GM18502 (cell line): ENCODE data around the gene ANO2.
"Not testable (repeated sequence)": the region's sequence is repeated elsewhere in the genome, so short reads cannot be mapped to it uniquely, and the experiment has no call there.

Experiments
- ATAC-seq: cut with Tn5 transposase; IDR thresholded peaks from one replicate; pipeline ENCODE4 v1.9.1; 2021; ENCODE audit warnings: mild to moderate bottlenecking; ENCODE audit not compliant: unreplicated experiment, poor library complexity

The ANO2 gene

DNA sequence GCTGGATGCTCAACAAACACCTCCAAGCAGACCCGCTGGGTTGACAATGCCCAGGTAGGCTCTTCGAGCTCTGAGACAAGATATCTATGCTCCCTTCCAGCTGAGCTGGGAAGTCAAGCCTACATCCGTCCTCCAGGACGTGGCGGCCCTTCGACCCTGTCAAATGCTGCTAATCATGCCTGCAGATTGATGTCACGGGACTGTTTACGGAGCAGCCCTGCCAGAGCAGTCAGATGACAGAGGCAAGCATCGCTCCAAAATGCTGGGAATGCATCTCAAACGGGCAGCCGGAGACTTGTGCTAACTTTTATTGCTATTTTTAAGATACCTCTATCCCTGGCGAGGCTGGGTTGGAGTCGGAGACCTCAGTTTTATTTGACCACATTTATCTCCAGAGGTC is 373.9 kb downstream of the ANO2 start:
- ATAC-seq = no peak

DNA sequence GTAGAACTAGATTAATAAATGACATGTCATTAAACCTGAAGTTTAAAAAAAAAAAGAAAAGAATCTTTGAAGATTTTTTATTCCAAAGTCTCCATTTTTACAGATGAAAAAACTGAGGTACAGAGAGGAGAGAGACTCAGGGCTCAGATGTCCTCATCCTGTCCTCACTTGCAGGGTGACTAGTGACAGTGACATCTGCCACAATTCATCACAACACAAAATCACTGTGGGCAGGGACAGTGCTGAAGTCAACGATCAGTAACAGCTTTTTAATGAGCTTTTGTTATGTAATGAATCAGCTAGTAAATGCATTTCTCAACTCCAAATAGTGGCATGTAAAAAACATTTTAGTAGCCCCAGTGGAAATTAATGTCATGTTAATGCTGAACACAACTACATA is 374.6 kb downstream of the ANO2 start:
- no peak for ATAC-seq

DNA sequence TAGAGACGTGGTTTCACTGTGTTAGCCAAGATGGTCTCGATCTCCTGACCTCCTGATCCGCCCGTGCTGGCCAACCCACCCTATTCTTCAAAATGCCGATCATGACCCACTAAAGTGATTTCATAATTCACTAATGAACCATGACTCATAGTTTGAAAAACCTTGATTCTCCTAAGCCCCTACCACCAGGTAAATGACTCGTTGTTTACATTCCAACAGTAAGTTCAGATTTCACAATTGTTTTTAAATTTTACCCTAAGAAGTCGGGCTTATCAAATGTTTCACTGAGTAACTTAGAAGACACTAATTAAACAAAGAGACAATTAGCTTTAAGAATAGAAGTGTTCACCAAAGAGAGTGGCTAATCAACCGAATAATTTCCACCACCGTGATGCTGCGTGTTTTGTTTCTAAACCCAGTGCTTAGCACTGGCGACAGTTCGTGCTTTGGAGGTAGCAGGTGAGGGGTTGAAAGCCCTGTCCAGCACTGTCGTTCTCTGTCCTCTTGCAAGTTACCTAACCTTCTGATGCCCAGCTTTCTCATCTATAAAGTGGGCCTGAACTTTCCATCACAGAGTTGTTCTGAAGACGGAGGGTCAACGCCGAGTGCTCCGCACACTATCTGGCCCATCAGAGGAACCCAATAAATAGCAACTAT is 376.6 kb downstream of the ANO2 start:
- no peak for ATAC-seq

DNA sequence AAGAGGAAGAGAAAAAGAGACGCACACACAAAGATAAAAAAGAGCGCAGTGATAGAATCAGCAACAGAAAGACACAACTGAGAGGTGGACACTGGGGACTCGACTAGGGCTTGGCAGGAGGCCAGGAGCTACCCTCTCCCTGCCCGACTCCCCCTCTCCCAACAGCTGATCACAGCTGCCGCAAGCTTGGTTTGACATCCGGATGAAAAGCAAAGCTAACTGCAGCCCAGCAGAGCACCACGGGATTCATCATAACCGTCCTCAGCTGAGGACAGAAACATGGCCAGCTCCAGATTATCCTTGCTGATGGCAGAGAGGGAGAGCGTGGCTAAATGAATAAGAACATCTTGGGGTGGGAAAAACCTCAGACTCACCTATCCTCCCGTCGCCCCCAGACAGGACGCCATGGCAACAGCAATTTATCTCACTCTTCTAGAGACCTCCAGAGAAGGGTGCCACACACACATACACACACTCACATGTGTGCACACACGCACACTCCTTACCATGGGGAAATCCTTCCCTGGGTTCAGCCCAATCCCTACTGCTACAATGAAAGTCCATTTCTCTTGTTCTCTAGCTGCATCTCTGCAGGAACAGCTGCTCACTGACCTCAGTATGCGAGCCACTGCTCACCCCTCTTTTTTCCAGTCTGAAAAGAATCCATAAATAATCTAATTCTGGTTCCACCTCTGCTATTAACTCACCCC is 377.9 kb downstream of the ANO2 start:
- ATAC-seq = no peak

DNA sequence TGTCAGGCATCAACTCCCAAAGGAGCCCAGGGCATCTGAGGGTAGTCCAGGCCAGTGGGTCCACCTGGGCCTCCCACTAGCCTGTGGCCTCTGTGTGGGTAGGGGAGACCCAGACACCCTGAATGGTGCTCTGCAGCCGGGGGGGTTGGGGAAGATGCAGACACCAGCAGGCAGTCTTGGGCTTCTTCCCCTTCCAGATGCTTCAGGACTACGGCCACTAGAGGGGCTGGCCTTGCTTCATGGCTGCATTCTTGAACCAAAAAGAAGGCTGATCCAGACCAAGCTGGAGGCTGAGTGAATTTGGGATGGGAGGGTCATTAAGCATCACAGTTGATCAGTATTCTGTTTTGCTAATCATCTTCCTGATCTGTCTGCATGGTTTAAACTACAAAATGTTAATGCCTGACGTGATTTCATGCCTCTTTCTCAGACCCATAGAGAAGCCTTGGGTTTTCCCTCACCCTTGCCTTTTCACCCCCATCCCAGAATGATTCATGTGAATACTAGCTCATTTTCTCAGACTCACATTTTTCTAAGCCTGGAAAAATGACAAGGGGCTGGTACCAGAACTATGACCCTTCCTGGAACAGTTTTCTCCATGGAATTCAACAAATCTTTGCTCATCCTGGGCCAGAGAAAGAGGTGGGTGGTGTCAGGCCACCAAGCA is 379.0 kb downstream of the ANO2 start:
- no peak for ATAC-seq

DNA sequence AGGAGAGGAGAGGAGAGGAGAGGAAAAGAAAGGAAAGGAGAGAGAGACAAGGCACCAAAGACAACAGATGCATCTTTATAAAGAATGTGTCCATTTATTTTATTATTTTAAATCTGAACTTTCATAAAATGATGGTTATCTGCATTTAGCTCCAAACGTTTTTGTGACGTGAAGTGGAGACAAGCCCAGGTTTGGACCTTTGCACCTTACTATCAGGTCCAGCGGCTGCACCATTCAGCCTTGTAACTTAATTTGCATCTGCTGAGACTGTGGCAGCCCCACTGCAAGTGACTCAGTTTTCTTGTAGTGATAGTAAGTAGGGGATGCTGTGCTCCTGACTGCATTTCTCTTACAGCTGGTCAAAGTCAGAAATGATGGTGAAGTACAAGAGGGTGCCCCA is 382.5 kb downstream of the ANO2 start:
- ATAC-seq = no peak

DNA sequence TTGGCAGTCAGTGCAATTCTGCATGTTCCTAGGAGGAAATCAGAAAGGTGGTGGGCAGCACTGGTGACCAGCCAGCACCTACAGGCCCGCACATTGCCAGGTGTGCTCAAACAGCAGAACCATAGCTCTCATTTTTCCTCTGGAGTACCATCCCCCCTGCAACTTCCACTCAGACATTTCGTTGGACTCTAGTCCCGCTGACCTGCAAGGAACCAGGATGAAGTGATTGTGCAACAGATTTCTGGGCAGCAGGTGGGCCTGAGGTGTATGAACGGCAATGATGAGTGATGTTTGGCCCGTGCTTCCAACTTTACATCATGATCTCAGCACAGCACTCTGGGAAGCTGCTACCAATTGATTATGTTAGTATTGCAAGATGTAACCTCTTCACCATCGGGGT is 383.2 kb downstream of the ANO2 start:
- no peak for ATAC-seq

DNA sequence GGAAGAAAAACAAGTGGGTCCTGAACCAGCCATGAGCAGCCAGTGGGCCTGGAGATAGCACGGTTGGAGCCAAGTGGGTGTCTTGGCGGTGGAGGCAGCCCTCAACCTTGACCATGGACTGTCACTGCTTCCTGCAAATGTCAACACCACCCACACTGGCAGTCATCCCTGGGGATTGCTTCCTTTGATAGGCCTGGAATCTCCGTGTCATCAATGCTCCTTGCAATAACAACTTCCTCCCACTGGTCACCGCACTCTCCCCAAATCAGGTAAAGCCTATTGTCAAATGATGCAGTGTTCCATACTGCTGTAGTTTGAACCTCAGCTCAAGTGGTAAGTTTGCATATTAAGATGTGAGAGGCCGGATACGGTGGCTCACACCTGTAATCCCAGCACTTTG is 384.0 kb downstream of the ANO2 start:
- ATAC-seq = no peak

DNA sequence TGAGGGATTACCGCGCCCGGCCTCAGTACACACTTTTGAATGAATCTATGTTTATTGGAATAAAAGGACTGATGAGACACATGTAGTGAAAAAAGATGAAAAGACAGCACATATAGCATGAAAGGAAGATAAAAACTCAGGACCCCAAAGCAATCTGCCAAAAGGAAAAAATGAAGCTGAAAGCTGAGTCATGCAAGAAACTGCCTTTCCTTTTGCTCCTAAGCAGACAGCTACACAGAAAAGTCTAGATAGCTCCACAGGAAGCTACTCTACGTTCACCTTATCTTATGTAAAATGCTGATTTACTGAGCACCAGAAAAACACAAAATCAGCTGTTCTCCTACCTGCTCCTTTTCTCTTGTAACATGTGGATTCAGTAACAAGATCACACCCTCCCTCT is 384.8 kb downstream of the ANO2 start:
- ATAC-seq = no peak

DNA sequence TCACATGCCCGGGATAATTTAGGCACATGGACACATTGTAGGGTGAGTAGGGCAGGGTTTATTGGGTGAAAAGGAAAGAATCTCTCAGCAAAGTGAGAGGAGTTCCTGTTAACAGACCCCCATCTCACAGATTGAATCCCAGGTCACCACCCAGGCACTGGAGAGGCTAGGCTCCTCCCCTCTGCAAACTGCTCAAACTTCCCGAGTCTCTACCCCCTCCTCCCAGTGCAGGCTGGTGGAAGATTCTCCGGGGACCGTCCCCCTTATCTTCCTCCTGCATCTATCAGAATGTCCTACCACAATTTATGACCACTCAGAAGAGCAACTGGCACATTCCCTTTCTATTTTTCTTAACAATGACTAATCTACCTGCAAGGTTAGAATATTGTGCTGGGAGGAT is 387.2 kb downstream of the ANO2 start:
- no peak for ATAC-seq

DNA sequence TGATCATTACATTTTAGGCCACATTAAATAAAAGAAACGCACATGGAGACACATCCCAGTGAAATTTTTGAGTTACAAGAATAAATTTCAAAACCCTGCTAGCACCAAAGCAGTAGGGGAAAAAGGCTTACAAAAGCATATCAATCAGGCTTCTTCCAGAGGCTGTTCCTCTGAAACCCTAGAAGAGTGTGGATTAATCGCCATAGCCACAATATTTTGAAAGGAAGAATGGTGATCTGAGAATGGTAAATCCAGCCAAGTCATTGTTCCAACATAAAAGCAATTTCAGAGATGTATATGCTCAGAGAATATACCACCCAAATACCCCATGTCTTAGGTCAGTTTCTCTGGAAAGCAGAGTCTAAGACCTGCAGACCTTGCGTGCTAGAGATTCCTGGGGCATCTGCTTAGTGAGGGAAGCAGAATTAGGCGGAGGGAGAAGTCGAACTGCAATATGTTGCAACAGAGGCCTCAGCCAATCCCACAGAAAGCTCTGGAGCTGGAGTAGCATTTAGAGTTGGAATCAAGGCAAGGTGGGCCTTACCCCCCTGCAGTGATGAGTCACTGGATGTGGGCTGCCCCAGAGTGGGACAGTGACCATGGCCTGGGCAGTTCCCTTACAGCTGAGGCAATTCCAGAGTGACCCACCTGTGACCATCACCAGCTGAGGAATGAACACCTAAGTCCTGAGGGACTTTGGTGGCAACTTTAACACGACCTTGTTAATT is 387.9 kb downstream of the ANO2 start:
- ATAC-seq = no peak

DNA sequence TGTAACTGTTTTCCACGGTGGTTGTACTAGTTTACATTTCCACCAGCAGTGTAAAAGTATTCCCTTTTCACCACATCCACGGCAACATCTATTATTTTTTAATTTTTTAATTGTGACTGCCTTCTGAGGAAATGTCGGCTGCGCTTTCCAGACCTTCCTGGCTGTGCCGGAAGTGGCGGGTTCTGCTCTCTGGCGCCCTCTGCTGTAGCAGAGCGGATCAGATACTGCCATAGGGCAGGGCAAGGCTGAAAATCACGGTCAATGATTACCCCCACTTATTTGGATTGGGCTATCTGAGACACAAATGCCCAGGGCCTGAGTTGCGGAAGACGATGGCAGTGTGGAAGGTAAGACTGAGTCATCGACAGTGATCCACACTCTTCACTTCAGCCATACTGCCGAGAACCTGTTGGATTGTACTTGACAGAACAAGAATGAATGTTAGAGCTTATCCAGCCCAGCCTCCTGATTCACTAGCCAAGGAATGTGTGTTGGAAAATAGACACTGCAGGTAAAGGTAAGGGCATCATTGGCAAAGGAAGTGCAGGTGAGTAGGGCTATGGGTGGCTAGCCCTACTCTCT is 388.9 kb downstream of the ANO2 start:
- ATAC-seq = no peak

DNA sequence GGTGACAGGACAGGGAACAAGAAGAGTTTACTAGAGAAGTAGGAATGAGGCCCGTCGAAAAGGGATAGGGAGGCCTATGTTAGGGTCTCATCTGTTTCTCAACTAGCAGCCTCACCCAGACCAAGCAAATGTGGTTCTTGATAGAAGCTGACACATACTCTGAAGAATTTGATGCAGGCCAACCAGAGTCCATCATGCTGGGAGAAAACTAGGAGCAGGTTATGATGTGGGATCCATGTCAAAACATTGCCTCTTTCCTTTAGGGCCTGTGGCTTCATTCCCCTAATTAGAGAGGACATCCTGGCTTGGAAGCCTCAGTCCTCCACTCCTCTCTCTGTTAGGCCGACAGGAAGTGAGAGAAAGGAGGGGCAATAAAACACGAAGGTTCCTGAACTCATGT is 390.3 kb downstream of the ANO2 start:
- ATAC-seq = no peak

DNA sequence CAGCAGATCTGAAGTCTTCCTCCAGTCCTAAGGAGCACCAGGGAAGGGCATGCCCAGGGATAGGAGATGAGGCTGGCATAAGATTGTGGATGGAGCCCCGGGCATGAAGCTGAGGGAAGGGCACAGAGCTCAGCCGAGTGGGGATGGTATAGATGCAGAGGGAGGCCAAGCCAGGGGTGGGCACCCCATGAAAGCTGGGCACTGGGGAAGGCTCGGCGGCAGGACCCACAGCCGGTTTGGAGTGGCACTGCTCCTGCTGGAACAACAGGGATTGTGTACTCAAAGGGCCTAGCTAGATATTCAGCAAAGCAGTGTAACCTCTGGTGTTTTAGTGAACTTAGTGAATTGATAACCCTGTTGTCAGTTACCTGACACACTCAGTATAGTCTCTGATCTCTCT is 396.0 kb downstream of the ANO2 start:
- no peak for ATAC-seq

DNA sequence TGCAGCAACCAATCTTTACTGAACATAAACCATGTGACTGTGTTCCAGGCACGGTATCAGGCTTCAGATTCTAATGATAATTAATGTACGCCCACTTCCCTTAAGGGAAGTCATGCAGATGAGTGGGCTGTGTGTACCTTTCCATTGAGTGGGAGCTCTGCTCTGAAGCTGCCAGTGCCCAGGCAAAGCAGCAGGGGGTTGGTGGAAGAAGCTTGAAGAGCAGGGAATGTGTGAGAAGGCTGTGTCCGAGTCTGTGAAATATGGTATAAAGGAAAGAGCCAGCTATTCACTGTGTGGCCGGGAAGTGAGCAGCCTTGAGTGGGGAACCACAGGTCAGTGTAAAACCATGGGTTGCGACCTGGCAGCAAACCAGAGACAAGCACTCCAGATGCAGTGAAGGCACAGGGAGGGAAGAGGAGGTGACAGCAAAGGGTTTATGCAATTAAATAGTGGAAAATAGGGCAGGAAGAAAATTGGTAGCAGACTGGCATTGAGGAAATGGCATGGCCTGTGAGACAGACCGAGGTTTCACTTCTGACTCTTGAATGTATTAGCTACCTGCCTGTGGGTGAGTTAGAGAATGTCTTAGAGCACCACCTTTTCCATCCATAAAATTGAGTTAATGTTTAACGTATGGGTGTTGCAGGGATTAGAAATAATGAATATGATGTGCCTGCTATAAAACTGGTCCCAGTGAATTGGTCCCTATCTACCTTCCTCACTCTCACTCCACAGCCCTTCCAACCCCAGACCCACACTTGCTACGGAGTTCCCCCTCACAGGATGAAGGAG is 396.7 kb downstream of the ANO2 start:
- ATAC-seq = no peak

DNA sequence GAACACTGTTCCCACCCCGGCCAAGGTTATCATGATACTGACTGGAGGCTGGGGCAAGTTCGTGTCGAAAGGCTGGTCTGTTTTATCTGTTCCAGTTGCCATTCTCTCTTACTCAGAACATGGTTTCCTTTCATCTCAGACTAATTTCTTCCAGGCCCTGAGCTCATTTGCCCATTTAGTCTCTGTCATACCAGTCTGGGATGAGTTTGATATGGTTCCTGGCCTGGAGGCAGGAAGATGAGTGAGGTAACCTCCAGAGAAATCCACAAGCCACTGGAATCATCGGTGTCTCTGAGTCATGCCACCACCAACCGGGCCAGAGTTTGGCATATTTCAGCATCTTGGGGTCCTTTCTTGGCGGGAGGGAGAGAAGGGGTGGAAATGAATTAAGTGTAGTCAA is 398.4 kb downstream of the ANO2 start:
- ATAC-seq = no peak

DNA sequence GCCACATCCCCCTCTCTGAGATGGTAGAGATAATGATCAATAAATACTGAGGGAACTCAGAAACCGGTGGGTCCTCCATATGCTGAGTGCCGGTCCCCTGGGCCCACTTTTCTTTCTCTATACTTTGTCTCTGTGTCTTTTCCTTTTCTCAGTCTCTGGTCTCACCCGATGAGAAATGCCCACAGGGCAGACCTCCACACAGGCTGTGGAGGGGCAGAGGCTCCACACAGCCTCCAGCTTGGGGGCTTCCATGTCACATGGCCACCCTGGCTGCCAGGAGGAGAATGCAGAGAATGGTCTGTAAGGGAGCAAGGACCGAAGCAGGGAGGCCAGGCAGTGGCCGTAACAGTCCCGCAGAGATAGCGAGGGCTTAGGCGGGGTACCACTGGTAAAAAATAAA is 407.3 kb downstream of the ANO2 start:
- no peak for ATAC-seq

DNA sequence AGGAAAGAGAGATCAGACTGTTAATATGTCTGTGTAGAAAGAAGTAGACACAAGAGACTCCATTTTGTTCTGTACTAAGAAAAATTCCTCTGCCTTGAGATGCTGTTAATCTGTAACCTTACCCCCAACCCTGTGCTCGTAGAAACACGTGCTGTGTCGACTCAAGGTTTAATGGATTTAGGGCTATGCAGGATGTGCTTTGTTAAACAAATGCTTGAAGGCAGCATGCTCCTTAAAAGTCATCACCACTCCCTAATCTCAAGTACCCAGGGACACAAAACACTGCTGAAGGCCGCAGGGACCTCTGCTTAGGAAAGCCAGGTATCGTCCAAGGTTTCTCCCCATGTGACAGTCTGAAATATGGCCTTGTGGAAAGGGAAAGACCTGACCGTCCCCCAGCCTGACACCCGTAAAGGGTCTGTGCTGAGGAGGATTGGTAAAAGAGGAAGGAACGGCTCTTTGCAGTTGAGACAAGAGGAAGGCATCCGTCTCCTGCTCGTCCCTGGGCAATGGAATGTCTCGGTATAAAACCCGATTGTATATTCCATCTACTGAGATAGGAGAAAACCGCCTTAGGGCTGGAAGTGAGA is 407.9 kb downstream of the ANO2 start:
- ATAC-seq = not testable (repeated sequence)

DNA sequence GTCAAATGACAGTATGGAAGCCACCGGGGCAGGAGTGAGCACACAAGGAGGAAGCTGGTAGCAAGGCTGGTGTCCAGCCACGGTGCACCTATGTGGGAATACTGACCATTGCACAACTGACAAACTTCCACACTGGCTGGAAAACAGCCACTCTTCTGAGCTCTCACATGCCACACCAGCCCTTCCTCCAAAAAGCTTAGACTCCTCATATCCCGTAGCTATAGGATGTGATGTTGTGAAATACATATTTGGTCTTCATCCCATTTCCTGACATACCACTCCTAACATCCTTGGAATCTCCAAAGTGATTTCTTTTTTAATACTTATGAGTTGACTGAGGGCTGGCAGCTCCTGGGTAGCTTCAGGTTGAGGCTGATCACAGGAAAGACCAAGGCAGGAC is 409.5 kb downstream of the ANO2 start:
- ATAC-seq = no peak
